A549 (cell line): ENCODE results near the gene NFATC2.

Source experiments
- BHLHE40 ChIP-seq: IDR thresholded peaks from 2 replicates; pipeline ENCODE4 v1.6.1; 2012; ENCODE audit warnings: low read depth, low read length, inconsistent platforms
- CTCF ChIP-seq: fragments of >200 bp; sonication (Bioruptor Twin); formaldehyde crosslinking; IDR thresholded peaks from 3 replicates; pipeline ENCODE4 v1.5.1; 2016
- EP300 ChIP-seq, 2 experiments: fragments of >200 bp; sonication (Bioruptor Twin); formaldehyde crosslinking; IDR thresholded peaks; 2 replicates in 1 of 2; 3 replicates in 1 of 2; pipeline ENCODE4 v1.6.1; 2016 to 2017
- RAD21 ChIP-seq, 2 experiments: fragments of >200 bp in 1 of 2; sonication (Bioruptor Twin) in 1 of 2; formaldehyde crosslinking in 1 of 2; IDR thresholded peaks in 1 of 2; conservative IDR thresholded peaks in 1 of 2; 2 replicates in 1 of 2; 3 replicates in 1 of 2; pipeline ENCODE4 v1.6.1; 2012 to 2018; ENCODE audit warnings: inconsistent platforms in 1 of 2
- REST ChIP-seq: fragments of 200-600 bp; sonication (generic); IDR thresholded peaks from 2 replicates; pipeline ENCODE4 v1.6.1; 2016; ENCODE audit warnings: antibody characterized with exemption, mild to moderate bottlenecking, moderate library complexity

- TF ChIP-seq CTCF (no peak), BHLHE40 (no peak), RAD21 (conservative IDR thresholded peaks at IDR 0.05 in 1 of 2, IDR thresholded peaks at IDR 0.05 in 1 of 2) (no peak), REST (no peak), EP300 (IDR thresholded peaks at IDR 0.05) (no peak)
Measured at GRCh38 chr20:51374456-51374830, 168.1 kb downstream of the NFATC2 start.
